ENCODE results near the gene SLC22A23. TPM values are rescaled to one million over a fixed set of nuclear protein-coding genes. Genes with fewer than 3 reads are reported as not detected.

Gene SLC22A23
- total RNA-seq, 4 donors from 2014 or later, result 9.0 to 25.1 (median 13.9) TPM

- TF ChIP-seq, protein P1, sequence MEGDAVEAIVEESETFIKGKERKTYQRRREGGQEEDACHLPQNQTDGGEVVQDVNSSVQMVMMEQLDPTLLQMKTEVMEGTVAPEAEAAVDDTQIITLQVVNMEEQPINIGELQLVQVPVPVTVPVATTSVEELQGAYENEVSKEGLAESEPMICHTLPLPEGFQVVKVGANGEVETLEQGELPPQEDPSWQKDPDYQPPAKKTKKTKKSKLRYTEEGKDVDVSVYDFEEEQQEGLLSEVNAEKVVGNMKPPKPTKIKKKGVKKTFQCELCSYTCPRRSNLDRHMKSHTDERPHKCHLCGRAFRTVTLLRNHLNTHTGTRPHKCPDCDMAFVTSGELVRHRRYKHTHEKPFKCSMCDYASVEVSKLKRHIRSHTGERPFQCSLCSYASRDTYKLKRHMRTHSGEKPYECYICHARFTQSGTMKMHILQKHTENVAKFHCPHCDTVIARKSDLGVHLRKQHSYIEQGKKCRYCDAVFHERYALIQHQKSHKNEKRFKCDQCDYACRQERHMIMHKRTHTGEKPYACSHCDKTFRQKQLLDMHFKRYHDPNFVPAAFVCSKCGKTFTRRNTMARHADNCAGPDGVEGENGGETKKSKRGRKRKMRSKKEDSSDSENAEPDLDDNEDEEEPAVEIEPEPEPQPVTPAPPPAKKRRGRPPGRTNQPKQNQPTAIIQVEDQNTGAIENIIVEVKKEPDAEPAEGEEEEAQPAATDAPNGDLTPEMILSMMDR (IDR thresholded peaks at IDR 0.05; ENCODE audit: low read depth), result no peak
Measured at GRCh38 chr6:3406362-3406821, 50.5 kb downstream of the SLC22A23 start.

DNA sequence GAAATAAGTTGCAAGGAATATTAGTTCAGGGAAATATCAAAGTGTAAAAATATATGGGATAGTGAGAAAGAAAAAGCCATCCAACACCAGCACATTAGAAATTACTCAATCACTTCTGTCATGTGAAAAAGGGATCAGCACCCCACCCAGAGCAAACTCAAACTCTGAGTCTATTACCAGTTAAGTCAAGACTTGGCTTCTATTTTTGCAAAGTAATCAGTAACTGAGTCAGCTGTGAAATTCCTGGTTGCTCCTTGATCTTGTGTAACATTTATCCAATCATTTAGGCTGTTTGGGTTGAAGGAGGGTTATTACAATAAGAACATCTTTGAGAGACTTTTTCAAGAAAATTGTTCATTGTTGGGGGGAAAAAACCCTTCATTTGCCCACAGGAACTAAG lies 51.2 kb downstream of the SLC22A23 start:
- TF ChIP-seq, protein P1 (IDR thresholded peaks at IDR 0.05; ENCODE audit: low read depth), result no peak

DNA sequence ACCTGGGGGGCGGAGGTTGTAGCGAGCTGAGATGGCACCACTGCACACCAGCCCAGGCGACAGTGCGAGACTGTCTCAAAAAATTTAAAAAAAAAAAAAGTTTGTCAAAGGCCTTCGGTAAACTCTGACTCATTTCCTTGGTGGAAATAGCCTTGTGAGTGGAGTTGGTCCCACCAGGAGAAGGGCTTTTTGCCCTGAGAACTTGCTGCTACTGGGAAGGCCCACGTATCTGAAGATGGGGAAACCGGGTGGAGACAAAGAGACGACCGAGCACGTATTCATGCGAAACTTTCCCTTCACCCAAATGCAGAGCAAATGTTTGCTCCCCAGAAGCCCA lies 51.7 kb downstream of the SLC22A23 start:
- TF ChIP-seq, protein P1 (IDR thresholded peaks at IDR 0.05; ENCODE audit: low read depth), result no peak

DNA sequence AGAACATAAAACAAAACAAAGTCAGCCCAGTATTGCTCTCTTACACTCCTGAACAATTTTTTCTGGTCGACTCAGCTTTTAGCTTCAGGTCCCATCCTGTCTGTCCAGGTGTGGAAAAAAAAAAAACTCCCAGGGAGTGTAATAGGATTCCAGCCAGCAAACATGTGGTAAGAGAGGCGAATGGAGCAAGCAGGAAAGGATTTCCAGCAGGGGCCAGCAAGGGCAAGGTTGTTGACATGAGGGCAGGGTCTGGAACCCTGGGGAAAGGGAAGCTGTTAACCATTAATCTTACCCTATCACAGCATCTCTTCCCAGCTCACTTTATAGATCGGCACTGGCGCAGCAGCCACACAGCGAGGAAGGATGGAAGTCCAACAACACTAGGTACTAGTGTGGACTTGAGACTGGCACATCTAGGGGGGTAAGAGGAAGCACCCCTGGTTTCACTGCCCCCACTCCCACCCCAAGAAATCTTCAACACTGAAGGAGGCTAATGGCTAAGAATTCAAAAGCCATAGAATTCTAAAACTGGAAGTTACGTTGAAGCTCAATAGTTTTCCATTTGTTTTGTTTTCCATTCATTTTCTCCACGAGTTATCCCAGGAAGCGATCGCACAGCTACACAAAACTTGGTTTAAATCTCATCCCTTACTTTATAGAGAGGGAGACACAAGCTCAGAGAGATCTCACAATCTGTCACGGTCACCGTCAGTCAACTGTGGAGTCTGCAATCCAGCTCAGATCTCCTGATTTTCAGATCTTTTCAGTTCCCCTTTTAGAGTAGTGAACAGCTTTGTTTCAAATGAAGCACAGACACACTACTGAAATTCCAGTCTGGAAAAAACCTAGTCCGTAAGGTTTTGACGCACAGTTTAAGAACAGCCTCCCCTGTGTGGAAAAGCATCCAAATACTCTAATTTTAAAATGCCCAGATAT lies 53.3 kb downstream of the SLC22A23 start:
- TF ChIP-seq, protein P1 (IDR thresholded peaks at IDR 0.05; ENCODE audit: low read depth), result no peak

GRCh38 chr6:3402310-3403237 lies 54.3 kb downstream of the SLC22A23 start:
- TF ChIP-seq, protein P1 (IDR thresholded peaks at IDR 0.05; ENCODE audit: low read depth), result no peak

- TF ChIP-seq, protein P1 (IDR thresholded peaks at IDR 0.05; ENCODE audit: low read depth), result no peak
Measured at GRCh38 chr6:3400162-3400561, 56.7 kb downstream of the SLC22A23 start.
